GM18520 (cell line): ENCODE measurements around the gene ROBO1.

Experiments
- ATAC-seq: cut with Tn5 transposase; IDR thresholded peaks from one replicate; pipeline ENCODE4 v1.9.1; 2021; ENCODE audit not compliant: unreplicated experiment

The ROBO1 gene

GRCh38 chr3:78822726-78823125 is 945.1 kb downstream of the ROBO1 start:
- ATAC-seq: no peak

GRCh38 chr3:78820542-78820941 is 947.3 kb downstream of the ROBO1 start:
- no peak for ATAC-seq

DNA sequence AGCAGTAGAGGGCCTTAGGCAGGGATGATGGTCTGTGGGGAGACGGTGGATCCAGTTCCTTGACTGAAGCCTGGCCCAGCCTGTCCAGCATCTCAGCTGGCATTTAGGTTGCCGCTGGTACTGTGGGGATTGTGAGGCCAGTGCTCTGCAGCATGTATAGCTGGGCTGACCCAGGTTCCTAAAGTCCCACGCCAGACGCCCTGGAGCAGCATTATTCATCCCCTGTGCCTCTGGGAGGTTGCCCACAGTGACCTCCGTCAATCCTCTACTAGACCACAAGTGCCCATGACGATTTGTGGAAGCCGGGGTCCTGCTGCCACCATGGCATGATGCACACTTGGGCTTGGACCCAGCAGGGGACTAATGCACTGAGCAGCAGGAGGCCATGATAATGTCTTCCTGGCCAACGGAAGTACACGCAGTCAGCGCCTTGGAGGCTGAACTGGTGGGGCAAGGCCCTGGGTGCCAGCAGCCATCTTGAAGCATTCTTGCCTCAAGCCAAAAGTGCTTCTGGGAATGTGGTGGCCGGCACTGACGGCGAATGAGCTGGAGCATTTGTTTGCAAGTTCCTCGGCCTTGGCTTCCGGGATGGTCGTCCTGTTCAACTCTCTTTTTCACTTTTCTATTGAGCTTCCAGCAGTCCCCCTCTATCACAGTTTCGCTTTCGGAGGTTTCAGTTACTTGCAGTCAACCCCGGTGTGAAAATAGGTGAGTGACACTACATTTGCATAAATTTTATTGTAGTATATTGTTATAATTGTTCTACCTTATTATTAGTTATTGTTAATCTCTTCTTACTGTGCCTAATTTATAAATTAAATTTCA is 949.4 kb downstream of the ROBO1 start:
- ATAC-seq: no peak

- no peak for ATAC-seq
Observed at GRCh38 chr3:78814893-78815562, 952.8 kb downstream of the ROBO1 start.

DNA sequence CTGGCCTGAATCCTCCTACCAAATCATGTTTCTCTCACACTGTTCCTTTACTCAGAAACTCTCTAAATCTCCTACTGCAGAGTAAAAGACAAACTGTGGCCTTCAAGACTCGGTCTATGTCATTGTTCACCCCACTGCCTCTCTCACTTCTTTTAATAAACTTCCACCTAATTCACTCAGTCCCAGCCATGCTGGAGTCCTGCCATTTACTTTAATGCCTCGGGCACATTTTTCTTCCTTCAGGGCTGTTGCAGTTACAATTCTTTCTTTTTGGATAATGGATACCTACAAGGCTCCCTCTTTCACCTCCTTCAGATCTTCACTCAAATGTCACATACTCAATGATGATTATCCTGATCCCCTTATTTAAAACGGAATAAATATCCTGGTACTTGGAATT is 955.6 kb downstream of the ROBO1 start:
- ATAC-seq: no peak

DNA sequence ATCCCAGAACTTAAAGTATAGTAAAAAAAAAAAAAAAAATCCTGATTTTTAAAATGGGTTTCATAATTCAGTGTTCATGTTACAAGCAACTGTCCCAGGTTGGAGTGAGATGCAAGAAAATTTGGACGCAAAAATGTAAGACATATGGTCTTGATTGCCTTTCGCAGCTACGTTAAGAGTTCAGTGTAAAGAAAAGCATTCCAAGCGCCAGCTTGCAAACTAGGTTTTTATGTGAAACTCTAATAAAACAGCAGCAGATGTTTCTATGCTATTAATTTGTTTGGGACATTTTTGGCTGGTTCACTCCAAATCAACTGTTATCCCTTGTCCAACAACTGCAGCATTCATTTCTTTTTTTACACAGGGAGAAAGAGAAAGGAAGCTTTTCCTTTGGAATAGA is 957.8 kb downstream of the ROBO1 start:
- ATAC-seq: no peak

GRCh38 chr3:78804251-78805037 is 963.4 kb downstream of the ROBO1 start:
- ATAC-seq: no peak

- ATAC-seq: no peak
Observed at GRCh38 chr3:78802562-78802930, 965.3 kb downstream of the ROBO1 start.

- no peak for ATAC-seq
Observed at GRCh38 chr3:78801926-78802561, 965.8 kb downstream of the ROBO1 start.

DNA sequence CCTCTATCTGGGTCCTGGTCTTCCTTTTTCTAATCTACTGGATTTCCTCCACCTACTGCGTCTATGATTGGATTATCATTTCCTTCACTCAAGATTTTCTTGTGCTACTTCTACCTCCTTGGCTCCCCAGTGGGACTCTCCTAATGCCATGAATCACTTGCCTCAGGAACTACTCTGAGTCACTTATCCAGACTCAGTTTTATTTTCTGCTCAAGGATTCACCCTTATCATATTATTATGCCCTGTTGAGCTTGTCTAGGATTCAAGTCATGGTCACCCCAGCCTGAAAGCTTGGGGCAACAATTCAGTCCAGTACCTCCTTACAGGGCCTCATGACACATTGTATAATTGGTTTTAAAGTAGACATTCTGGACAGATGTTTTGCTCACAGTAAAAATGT is 968.1 kb downstream of the ROBO1 start:
- no peak for ATAC-seq

DNA sequence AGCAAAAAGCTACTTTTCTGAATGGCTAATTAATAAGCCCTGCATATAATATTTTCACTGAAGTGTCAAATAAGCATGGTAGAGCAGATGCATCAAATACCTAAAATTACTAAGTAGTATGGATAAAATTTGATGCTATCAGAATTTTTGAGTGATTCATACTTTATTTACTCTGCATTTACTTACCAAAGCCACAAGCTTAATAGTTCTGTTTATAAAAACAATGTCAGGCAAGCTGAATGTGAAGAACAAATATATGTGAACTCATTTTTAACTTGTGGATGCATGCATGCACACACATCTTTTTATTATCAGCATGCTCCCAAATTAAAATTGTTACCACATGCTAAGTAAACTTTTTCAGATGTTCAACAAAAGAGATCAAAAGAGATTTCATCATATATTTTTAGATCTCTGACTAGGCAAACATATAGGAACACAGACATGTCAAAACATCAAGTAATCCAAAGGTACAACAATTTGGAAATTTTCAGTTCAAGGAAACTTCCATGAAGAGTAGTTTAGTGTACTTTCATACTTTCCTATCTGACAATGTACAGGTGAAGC is 969.4 kb downstream of the ROBO1 start:
- ATAC-seq: no peak

GRCh38 chr3:78794431-78794830 is 973.4 kb downstream of the ROBO1 start:
- ATAC-seq: no peak

DNA sequence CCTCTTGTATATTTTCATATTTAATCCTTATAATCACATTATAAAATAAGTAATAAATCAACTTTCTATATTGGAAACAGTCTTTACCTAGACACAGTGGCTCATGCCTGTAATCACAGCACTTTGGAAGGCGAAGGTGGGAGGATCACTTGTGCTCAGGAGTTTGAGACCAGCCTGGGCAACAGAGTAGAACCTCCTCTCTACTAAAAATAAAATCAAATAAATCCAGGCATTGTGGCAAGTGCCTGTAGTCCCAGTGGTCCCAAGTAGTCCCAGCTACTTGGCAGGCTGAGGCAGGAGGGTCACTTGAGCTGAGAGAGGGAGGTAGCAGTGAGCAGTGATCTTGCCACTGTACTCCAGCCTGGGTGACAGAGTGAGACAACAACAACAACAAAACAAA is 975.1 kb downstream of the ROBO1 start:
- ATAC-seq: no peak

- ATAC-seq: no peak
Observed at GRCh38 chr3:78792212-78792611, 975.6 kb downstream of the ROBO1 start.

DNA sequence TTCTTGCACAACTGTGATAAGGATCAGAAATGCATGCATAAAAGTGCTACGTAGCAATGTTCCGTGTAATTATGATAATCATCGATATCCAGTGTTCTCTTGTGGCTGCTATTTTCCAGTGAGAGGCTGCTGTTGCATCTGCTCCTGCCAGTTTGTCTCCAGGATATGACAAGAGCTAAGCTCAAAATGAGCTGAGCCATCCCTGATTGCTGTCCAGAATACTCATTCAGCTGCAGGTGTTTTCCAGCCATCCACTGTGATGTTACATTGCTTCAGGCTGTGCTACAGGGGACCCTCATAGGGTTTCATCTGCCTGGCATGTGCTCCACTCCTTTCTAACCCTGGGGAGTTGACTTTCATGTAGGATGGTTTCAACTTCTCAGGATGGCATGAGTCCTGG is 976.0 kb downstream of the ROBO1 start:
- no peak for ATAC-seq

- ATAC-seq: no peak
Observed at GRCh38 chr3:78788839-78789238, 979.0 kb downstream of the ROBO1 start.

- no peak for ATAC-seq
Observed at GRCh38 chr3:78785004-78785403, 982.8 kb downstream of the ROBO1 start.

GRCh38 chr3:78781351-78781750 is 986.4 kb downstream of the ROBO1 start:
- no peak for ATAC-seq

- ATAC-seq: no peak
Observed at GRCh38 chr3:78765671-78766485, 1001.9 kb downstream of the ROBO1 start.

DNA sequence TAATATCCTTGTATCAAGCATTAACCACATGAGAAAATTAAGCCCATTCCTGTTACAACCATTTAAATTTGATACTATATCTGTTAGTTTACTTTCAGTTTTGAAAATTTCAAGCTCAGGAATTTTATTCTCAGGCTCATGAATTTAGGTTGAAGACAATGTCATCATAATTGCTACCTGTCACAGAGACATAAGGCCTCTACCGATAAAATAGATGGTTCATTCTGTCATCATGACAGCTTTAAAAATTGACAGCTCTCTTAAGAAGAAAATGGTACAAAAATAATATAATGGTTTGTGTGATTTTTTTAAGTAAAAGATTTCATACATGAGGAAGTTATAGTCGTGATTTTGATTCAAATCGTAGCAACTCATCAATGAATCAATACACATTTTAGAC is 1003.2 kb downstream of the ROBO1 start:
- no peak for ATAC-seq
